Right renal cortex interstitium (tissue), 3 donors: ENCODE data around the gene CCDC187. TPM values are rescaled to one million over a fixed set of nuclear protein-coding genes. Genes with fewer than 3 reads are reported as not detected.

Experiments used
- DNase-seq, 3 donors: peaks; one replicate each; pipeline ENCODE4 v3.0.0-alpha.2; 2013; ENCODE audit warnings: low read depth in 3 of 3, low spot score in 2 of 3
- polyA plus RNA-seq, 3 donors: library from polyadenylated mRNA; unstranded; fragments of 120-200 nt; gene quantifications; one replicate each; pipeline ENCODE4 v1.2.1, GENCODE V29; 2013; ENCODE audit not compliant: insufficient read length in 3 of 3

Gene CCDC187
- polyA plus RNA-seq, 3 donors, result 1.3 to 1.7 (median 1.4) TPM

- DNase-seq, result no peak
Observed at GRCh38 chr9:136218271-136218670, 85.6 kb downstream of the CCDC187 start.

DNA sequence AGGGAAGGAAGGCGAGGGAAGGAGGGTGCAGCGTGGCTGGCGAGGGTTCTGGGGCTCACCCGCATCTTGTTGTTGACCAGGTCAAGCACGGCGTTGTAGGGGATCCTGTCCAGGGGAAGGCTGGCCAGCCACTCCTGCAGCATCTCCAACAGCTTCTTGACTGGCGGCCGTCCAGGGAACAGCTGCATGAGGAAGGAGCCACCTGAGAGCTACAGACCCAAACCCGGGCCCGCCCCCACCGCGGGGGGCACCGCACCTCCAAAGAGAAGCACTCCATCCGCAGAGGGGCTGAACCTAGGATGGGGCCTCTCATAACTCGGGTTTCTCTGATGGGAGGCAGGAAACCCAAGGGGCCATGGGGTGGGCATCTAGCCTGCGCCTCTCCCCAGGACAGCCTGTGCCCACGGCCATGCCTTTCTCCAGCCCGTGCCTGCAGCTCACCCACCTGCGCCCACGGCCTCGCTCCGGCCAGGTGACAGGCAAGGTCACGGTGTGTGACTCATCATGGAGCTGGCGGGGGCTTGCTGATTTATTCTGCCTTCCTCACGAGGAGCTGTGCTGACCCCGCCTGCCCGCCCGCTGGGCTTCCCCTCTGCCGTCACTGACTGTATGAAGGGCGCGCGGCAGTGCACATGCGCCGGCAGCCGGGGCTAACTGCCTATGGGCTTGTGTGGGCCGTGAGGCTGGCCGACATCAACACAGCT is 87.2 kb downstream of the CCDC187 start:
- DNase-seq, result no peak

DNA sequence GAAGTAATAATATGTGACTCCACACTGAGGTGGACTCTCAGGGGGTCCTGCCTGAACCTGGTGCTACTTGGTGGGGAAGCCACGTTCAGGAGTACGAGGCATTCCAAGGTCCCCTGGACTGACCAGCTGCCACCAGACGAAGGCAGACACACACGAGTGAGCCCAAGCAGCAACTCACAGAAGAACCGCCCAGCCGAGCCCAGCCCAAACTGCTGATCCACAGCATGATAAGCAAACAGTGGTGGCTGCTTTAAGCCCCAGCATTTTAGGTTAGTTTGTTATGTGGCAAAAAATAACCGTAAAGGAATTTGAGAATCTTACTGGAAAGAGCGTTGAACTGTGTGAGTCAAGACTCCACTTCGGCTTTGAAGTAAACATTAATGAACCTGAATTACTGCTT is 90.2 kb downstream of the CCDC187 start:
- no peak for DNase-seq

GRCh38 chr9:136212345-136212950 is 91.4 kb downstream of the CCDC187 start:
- no peak for DNase-seq

- no peak for DNase-seq
Observed at GRCh38 chr9:136211441-136212344, 92.2 kb downstream of the CCDC187 start.

DNA sequence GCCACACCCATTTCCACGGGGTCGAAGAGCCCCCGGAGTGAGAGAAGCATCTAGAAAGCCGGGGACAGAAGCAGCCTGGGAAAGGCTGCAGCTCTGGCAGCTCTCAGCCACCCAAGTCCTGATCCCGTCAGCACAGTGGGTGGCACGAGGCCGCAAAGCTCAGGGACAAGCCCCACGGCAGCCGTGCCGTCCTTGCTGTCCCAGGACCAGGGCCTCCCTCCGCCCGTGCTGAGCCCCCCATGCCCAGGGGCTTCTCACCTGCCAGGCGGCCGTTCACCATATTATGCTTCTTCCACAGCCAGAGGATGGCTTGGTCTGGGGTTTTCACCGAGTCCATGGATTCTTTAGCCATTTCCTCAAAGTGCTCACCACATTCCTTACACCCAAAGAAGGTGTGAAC is 92.9 kb downstream of the CCDC187 start:
- DNase-seq, result no peak

GRCh38 chr9:136210276-136210675 is 93.6 kb downstream of the CCDC187 start:
- no peak for DNase-seq

- DNase-seq, result no peak
Observed at GRCh38 chr9:136209786-136210185, 94.1 kb downstream of the CCDC187 start.

DNA sequence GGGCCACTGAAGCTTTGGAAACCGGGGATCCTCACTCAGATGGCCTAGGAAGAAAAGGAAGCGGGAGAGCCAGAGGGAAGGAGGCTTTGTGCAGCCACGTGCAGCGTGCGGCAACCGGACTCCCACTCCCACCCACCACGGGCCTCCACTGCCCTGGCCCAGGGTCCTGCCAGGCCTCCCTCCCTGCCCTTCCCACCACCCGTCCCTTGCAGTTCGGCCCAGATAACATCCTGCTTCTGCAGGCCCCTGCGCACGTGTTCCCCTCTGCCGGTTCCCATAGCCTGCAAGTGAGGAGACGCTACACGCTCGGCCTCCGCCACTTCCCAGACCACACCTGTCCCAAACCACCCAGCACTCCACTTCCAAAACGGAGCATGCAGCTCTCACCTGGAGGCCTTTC is 94.7 kb downstream of the CCDC187 start:
- DNase-seq, result no peak

DNA sequence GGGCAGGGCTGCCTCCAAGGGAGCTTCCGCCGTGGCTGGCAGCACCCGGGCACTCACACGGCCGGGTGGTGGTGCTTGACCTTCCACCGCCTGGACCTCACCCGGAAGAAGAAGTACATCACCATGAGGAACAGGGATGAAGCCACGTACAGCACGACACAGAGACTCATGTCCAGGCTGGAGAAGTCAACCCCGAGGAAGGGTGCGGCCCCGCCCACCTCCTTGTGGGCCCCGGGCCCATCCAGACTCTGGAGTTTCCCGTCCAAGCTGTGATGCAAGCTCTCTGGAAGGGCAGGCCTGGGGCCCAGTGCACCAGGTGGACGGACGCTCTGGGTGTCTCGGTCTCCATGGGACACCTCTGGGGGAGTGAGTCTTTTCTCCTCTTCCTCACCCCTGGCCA is 95.2 kb downstream of the CCDC187 start:
- no peak for DNase-seq

DNA sequence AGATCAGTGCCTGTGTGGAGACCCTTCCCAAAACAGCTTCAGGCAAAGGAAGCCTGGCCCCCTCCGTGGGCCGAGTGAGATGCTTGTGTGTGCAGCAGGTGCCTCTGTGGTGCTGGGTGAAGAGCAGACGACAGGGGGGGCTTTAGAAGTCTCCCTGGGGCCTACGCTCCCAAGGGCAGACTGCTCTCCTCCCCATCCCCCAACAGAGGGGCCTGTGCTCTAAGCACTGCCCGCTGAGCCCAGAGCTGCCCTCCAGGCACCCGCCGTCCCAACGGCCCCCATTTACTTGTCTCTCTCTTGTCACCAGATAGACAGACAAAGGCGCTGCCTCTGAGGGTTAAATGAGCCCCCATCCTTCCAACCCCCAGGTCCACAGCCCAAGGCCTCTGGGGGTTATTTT is 96.3 kb downstream of the CCDC187 start:
- no peak for DNase-seq

DNA sequence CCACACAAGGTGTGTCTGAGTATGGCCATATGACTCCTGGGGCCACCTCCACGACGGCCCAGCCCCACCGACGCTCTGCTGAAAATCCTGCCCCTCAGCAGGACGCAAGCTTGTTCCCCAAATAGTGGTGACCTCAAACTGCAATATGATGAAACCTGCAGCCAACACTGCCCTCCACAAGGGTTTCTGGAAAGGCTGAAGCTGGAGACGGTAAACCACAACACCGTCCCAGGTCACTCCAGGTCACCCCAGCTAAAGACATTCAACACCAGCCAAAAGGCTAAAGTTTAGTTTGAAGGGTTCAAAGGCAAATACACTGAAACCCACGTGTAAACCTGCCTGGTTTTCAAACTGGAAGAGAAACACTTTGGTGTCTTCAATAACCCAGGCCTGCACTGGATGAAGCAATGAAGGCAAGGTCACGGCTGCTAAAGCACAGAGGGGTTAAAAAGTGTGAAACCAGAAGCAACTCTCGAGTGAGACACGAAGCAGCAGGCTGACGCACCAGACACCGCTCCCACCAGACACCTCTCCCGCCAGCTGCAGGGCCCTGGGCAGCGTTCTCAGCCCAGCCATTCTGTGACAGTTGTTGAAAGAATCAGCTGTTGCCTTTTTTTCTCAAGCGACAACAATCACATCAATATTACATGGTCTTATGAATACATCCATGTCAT is 97.2 kb downstream of the CCDC187 start:
- DNase-seq, result no peak

GRCh38 chr9:136205707-136205992 is 98.2 kb downstream of the CCDC187 start:
- no peak for DNase-seq

- DNase-seq, result peak in 1 of 3 donors; percentile 30
Observed at GRCh38 chr9:136204838-136205706, 98.8 kb downstream of the CCDC187 start, which contains the start of gene LHX3. LHX3 (minus strand) TSS chr9:136205128; CDS start chr9:136205012, 116 bp downstream.

- DNase-seq, result no peak
Observed at GRCh38 chr9:136204145-136204805, 99.6 kb downstream of the CCDC187 start.

GRCh38 chr9:136203408-136204144 is 100.3 kb downstream of the CCDC187 start:
- DNase-seq, result no peak

GRCh38 chr9:136202454-136203407 is 101.2 kb downstream of the CCDC187 start:
- DNase-seq, result no peak
